GM12872 (cell line): Measurements from ENCODE around the gene KRT12.

Experiments
- CTCF ChIP-seq: IDR thresholded peaks from 3 replicates; pipeline ENCODE4 v1.5.1; 2011; ENCODE audit warnings: low read depth, mild to moderate bottlenecking, low read length, moderate library complexity; ENCODE audit not compliant: insufficient read depth

The KRT12 gene

DNA sequence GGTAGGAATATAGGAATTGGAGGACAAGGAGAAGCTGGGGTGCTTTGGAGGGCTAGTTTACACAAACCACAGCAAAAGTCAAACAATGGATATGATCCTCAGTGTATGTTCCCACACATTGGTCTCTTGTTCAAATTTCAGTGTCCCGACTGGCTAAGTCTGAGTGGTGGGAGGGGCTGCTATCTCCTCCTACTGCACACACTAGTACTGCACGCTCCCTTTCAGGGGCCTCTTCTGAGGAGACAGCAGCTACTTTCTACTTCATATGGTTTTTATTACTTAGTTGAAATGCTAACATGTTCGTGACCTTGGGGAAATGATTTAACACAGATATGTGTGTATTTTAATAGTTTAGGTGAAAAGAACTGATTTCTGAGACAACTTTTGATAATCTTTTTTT is 25.8 kb downstream of the KRT12 start:
- no peak for TF ChIP-seq CTCF

DNA sequence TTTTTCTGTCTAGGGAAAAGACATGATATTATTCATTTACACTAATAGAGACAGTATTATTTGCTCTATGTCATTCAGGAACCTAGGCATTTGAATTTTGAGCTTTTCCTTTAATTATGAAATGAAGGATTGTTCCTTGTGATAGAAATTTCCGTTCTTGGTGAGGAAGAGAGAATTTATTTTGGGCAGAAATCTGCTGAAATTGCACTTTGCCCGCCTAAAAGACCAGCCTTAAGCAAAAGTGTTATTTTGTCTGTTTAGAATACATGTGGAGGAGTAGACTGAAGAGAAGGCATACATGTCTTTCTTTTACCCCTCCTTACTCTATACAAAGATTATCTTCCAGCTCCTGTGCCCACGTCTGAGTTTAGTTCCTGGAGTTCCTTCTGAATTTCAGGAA is 27.8 kb downstream of the KRT12 start:
- no peak for TF ChIP-seq CTCF

DNA sequence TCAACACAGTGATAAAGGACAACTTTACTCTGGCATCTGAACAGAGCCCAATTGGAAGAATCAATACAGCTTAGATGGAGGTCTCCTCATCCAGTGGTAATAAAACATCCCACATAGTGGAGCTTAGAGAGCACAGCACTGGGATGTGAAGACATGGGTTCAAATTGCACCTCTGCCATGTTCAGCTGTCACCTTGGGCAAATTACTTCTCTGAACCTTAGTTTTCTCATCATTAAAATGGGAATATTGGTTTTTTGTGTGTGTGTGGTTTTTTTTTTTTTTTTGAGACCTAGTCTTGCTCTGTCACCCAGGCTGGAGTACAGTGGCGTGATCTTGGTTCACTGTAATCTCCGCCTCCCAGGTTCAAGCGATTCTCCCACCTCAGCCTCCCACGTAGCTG is 31.0 kb downstream of the KRT12 start:
- TF ChIP-seq CTCF, result no peak

DNA sequence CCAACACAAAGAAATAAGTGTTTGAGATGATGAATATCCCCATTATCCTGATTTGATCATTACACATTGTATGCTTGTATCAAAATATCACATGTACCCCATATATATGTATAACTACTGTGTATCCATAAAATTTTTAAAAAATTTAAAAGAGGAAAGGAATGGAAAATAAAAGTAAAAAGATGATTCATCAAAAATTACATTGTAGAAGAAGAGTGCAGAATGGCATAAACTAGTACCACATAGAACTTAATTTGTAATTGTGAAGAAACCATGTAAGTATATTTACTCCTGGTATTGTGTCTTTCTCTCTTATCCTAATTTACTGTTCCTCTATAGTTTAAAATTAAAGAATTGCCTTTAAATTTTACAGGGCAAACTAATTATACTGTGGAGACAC is 33.1 kb downstream of the KRT12 start:
- TF ChIP-seq CTCF, result no peak

GRCh38 chr17:40832840-40833239 is 34.2 kb downstream of the KRT12 start:
- no peak for TF ChIP-seq CTCF

DNA sequence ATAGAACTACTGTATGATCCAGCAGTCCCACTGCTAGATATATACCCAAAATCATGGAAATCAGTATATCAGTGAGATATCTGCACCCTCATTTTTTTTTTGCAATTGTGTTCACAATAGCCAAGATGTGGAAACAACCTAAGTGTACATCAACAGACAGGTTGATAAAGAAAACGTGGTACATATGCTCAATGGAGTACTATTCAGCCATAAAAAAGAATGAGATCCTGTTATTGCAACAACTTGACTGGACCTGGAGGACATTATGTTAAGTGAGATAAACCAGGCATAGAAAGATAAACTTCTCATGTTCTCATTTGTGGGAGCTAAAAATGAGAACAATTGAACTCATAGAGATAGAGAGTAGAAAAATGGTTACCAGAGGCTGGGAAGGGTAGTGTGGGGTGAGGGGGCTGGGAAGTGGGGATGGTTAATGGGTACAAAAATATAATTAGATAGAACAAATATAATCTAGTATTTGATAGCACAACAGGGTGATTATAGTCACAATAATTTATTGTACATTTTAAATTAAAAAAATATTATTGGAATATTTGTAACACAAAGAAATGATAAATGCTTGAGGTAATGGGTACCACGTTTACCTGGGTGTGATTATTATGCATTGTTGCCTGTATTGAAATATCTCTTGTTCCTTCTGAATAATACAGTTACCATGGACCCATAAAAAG is 36.8 kb downstream of the KRT12 start:
- no peak for TF ChIP-seq CTCF

DNA sequence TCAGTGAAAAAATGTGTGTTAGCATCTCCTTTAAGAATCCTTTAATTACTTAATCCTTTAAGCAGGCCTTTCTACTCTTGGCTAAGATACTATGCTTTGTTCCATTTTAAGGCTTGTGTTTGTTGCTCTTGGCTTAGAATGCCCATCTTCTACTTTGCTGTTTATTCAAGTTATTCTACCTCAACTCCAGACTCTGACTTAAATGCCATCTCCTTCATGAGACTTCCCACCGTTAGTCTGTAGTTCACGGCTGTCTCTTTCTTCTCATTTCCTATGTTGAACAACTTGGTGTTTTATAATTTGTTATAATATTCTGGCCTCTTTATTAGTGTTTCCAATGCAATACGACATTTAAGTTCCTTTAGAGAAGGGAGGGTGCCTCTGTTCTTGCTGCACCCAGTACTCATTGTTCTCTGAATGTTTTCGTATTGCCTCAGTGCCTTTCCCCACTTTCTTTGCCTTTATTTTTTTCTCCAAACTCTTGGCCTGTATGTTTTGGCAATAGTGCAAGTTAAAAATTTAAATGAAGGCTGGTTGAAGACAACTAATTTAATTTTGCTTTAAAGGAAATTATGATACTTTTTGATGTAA is 38.5 kb downstream of the KRT12 start:
- no peak for TF ChIP-seq CTCF
